Activated CD8-positive, alpha-beta memory T cell treated with anti-CD3 and anti-CD28 coated beads for 24 hours (primary cell): Measurements from ENCODE around the gene IFT27.

Experiments
- DNase-seq: peaks from one replicate; pipeline ENCODE4 v3.0.0-alpha.2; 2020

The IFT27 gene

DNA sequence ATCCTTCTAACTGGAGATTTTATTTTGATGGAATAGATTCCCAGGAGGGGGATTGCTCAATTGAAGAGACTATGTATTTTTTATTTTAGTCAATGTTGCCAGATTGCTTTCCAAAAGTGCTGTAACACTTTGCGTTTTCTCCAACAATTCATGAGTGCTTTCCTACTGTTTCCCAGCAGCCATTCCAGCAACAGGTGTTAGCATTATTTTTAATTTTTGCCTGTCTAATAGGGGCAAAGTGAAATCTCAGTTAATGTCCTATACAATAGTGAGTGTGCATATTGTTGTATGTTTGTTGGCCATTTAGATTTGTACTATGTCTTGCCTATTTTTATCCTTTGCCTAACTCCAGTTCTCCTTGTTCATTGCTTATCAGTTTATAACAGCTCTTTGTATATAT lies 60.3 kb downstream of the IFT27 start:
- no peak for DNase-seq

- DNase-seq, result no peak
These were observed 61.8 kb downstream of the IFT27 start for GRCh38 chr22:36714110-36714509.

DNA sequence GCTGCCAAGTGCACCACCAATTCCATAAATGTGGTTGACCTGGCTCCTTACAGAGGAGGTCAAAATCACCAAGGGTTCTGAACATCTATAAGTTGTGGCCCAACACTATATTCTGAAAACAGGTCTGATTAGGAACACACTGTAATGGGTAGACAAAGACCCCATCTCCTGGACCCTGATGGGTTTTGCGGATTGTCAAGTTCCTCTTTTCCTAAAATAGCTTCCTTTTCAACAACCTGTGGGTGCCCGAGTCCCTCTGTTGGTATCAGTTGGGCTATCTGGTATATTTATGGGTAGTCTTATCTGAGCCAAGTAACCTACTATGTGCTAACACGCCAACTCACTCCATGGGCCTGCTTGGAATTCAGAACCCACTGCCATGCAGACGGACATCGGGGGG lies 62.5 kb downstream of the IFT27 start:
- DNase-seq, result no peak
